Right atrium auricular region (tissue), 2 donors: Measurements from ENCODE around the gene MRGPRE. TPM values are rescaled to one million over a fixed set of nuclear protein-coding genes. Genes with fewer than 3 reads are reported as not detected.

Experiments
- DNase-seq: peaks from one replicate; pipeline ENCODE4 v3.0.0-alpha.2; 2019; ENCODE audit warnings: low spot score
- H3K27ac ChIP-seq, 2 donors: fragments of 200-600 bp; sonication (generic); 1 replicate in 1 of 2; 2 replicates in 1 of 2; pipeline ENCODE4 v1.5.1; 2016 to 2019
- H3K27me3 ChIP-seq, 2 donors: fragments of 200-600 bp; sonication (generic); one replicate each; pipeline versions ENCODE4 v1.5.1 to v1.6.0; 2017 to 2019
- H3K36me3 ChIP-seq: fragments of 200-600 bp; sonication (generic); one replicate; pipeline ENCODE4 v1.5.1; 2016
- H3K4me1 ChIP-seq, 2 donors: fragments of 200-600 bp; sonication (generic); one replicate each; pipeline versions ENCODE4 v1.5.1 to v1.6.0; 2017 to 2019
- H3K4me3 ChIP-seq, 2 donors: fragments of 200-600 bp; sonication (generic); 1 replicate in 1 of 2; 2 replicates in 1 of 2; pipeline ENCODE4 v1.5.1; 2017 to 2019; ENCODE audit warnings: mild to moderate bottlenecking in 1 of 2, moderate library complexity in 1 of 2
- H3K9me3 ChIP-seq, 2 donors: fragments of 200-600 bp; sonication (generic); one replicate each; pipeline ENCODE4 v1.5.1; 2019
- total RNA-seq, 2 donors: library from RNA; depleted of rRNA; stranded (reverse); fragments of >200 nt; gene quantifications; one replicate each; pipeline ENCODE4 v1.1.0, GENCODE V29; 2016
- TF ChIP-seq, protein P1 (sequence below), 2 donors: fragments of 200-600 bp; sonication (generic); IDR thresholded peaks; one replicate each; pipeline ENCODE4 v1.5.1; 2019; ENCODE audit warnings: antibody characterized with exemption in 2 of 2

The MRGPRE gene
- total RNA-seq, 2 donors from 2014 or later: not detected

DNA sequence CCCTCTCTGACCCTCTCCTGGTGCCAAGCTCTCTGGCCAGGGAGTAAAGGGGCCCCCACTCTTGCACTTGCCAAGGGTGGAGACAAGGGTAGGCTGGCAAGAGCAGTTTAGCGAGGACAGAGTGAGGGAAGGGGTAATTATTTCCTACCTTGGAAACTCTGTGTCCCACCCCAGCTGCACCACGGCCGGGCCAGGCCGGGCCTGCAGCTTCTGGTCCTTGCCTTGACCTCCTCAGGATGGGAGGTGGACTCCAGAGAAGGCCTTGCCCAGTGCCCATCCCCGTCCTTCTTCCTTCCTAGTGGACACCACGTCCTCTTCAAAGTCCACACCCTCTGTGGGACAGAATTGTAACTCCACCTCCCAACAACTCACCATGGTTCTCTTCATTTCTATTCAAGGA, 48.7 kb downstream of the MRGPRE start:
- DNase-seq: no peak
- Histone ChIP-seq H3K4me3 (no peak overlapping the region), H3K9me3 (no peaks in the 10 kb centered on the region), H3K4me1 (no peaks in the 10 kb centered on the region), H3K36me3 (no peaks in the 10 kb centered on the region), H3K27ac (no peak overlapping the region), H3K27me3 (no peaks in the 10 kb centered on the region)
- TF ChIP-seq, protein P1, sequence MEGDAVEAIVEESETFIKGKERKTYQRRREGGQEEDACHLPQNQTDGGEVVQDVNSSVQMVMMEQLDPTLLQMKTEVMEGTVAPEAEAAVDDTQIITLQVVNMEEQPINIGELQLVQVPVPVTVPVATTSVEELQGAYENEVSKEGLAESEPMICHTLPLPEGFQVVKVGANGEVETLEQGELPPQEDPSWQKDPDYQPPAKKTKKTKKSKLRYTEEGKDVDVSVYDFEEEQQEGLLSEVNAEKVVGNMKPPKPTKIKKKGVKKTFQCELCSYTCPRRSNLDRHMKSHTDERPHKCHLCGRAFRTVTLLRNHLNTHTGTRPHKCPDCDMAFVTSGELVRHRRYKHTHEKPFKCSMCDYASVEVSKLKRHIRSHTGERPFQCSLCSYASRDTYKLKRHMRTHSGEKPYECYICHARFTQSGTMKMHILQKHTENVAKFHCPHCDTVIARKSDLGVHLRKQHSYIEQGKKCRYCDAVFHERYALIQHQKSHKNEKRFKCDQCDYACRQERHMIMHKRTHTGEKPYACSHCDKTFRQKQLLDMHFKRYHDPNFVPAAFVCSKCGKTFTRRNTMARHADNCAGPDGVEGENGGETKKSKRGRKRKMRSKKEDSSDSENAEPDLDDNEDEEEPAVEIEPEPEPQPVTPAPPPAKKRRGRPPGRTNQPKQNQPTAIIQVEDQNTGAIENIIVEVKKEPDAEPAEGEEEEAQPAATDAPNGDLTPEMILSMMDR (IDR thresholded peaks at IDR 0.05): no peak

DNA sequence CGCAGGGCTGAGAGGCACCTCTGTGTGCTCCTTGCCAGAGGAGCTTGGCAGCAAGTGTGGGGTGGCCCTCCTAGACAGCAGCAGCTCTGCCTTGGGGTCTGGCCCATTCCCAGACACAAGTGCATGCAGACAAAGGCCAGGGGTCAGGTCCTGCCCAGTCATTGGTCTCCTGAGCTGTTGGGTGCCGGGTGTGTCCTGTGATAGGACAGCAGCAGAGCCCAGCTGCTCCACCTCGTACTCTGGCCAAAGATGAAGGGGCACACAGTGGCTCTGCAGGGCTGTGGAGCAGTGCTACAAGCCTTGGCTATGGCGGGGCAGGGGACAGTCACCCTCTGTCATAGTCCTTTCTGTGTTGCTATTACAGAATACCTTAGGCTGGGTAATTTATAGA, 49.8 kb downstream of the MRGPRE start:
- Histone ChIP-seq H3K9me3 (no peaks in the 10 kb centered on the region), H3K27ac (no peak overlapping the region), H3K4me1 (no peaks in the 10 kb centered on the region), H3K36me3 (no peaks in the 10 kb centered on the region), H3K27me3 (no peaks in the 10 kb centered on the region), H3K4me3 (no peak overlapping the region)
- TF ChIP-seq, protein P1 (IDR thresholded peaks at IDR 0.05): no peak
- no peak for DNase-seq

DNA sequence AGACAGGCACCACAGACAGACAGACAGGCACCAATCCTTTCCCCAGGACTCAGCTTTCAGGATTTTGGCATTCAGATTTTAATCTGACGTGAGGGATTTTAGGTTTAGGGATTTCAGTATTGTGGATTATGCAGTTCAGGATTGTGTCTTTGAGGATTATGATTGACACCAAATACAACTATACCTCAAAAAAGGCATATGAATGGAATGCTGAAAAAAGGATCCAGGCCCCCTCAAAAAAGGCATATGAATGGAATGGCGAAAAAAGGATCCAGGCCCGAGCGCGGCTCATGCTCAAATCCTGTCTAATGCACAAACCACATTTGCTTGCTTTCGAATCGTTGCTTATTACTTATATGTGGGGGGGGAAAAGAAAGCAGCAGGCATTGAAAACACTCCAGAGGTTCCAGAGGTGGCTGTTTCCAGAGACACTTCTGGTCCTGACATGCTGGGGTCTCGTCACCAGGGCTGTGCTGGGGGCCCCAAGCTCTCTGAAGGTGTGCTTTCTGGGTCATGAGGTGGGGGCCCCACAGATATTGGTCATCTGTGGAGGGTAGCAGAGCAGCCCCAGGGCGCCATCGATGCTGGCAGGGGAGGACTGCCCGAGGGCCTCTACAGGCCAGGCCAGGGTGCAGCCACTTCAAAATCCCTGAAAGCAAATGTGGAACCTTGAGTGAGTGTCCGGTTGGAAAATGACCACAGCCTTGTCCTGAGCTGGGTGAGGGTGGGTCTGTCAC, 50.3 kb downstream of the MRGPRE start:
- no peak for DNase-seq
- no peak overlapping the region for H3K27ac ChIP-seq
- no peaks in the 10 kb centered on the region for H3K36me3 ChIP-seq

DNA sequence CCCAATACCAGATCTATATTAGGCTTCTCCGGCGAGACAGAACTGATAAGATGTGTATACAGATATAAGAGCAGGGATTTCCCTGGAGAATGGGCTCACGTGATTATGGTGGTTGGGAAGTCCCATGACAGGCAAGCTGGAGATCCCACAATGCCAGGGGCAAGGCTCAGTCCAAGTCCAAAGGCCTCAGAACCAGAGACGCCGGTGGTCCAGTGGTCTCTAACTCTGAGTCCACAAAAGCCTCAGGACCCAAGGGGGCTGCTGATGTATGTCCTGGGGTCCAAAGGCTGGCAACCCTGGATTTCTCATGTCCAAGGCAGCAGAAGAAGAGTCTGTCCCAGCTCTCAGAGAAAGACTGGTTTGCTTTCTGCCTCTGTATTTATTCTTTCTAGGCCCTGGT, 51.3 kb downstream of the MRGPRE start:
- Histone ChIP-seq H3K27me3 (no peaks in the 10 kb centered on the region), H3K36me3 (no peaks in the 10 kb centered on the region), H3K27ac (no peak overlapping the region), H3K4me1 (no peaks in the 10 kb centered on the region), H3K4me3 (no peak overlapping the region), H3K9me3 (peaks cover 0 to 13% of the 10 kb centered on the region in 2 donors)
- DNase-seq: no peak
- TF ChIP-seq, protein P1 (IDR thresholded peaks at IDR 0.05): no peak

More for the DNA sequence above, 50.3 kb downstream of the MRGPRE start:
- TF ChIP-seq, protein P1 (IDR thresholded peaks at IDR 0.05): no peak
- Histone ChIP-seq H3K9me3 (peaks cover 0 to 4% of the 10 kb centered on the region in 2 donors), H3K27me3 (no peaks in the 10 kb centered on the region), H3K4me1 (no peaks in the 10 kb centered on the region), H3K4me3 (no peak overlapping the region)

DNA sequence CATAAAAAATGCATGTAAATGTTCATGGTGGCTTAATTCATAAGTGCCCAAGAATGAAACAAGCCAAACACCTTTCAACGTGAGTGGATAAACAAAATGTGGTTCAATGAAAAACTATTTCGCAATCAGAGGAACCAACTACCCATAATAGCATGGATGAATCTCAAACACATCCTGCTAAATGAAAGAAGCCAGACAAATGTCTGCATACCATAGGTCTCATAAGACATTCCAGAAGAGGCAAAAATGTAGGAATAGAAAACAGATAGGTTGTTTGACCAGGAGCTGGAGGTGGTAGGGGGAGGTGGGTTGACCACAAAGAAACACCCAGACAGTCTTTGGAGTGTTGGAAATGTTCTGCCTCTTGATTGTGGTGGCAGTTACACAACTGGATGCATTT, 53.9 kb downstream of the MRGPRE start:
- Histone ChIP-seq H3K27me3 (no peaks in the 10 kb centered on the region), H3K9me3 (peaks cover 0 to 13% of the 10 kb centered on the region in 2 donors), H3K4me3 (no peak overlapping the region), H3K27ac (no peak overlapping the region), H3K36me3 (no peaks in the 10 kb centered on the region), H3K4me1 (no peaks in the 10 kb centered on the region)
- DNase-seq: no peak
- TF ChIP-seq, protein P1 (IDR thresholded peaks at IDR 0.05): no peak

DNA sequence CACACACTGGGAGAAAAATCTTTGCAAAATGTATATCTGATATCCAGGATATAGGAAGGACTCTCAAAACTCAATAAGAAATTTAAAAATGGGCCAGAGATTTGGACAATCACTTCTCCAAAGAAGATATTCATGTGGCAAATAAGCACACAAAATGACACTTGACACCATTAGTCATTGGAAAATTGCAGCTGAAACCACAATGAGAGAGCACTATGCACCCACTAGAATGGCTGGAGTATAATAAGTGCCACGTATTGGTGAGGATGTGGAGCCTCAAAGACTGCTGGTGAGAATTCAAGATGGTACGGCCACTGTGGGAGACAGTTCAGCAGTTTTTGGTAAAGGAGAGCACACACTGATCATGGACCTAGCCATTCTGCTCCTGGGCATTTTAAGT, 54.3 kb downstream of the MRGPRE start:
- H3K36me3 ChIP-seq: no peaks in the 10 kb centered on the region
- no peak overlapping the region for H3K27ac ChIP-seq
- TF ChIP-seq, protein P1 (IDR thresholded peaks at IDR 0.05): no peak
- H3K4me1 ChIP-seq: no peaks in the 10 kb centered on the region
- no peak for DNase-seq
- no peaks in the 10 kb centered on the region for H3K27me3 ChIP-seq
- H3K4me3 ChIP-seq: no peak overlapping the region
- peaks cover 0 to 13% of the 10 kb centered on the region in 2 donors for H3K9me3 ChIP-seq
